Gastrocnemius medialis (tissue), 4 donors: ENCODE data around the gene TTC24.

ENCODE experiments used
- CTCF ChIP-seq, 5 experiments: fragments of 450-650 bp in 3 of 5; fragments of 200-600 bp in 2 of 5; sonication (generic) in 2 of 5; IDR thresholded peaks in 4 of 5; conservative IDR thresholded peaks in 1 of 5; 1 replicate in 4 of 5; 2 replicates in 1 of 5; pipeline ENCODE4 v1.5.1; 2016 to 2019; ENCODE audit warnings: antibody characterized with exemption in 5 of 5, mild to moderate bottlenecking in 3 of 5, moderate library complexity in 3 of 5
- POLR2A ChIP-seq, 2 donors: fragments of 450-650 bp; IDR thresholded peaks; one replicate each; pipeline ENCODE4 v1.6.1; 2017; ENCODE audit warnings: antibody characterized with exemption in 2 of 2, mild to moderate bottlenecking in 2 of 2, moderate library complexity in 2 of 2

- TF ChIP-seq CTCF (IDR thresholded peaks at IDR 0.05 in 4 of 5, conservative IDR thresholded peaks at IDR 0.05 in 1 of 5) (no peak), POLR2A (IDR thresholded peaks at IDR 0.05) (no peak)
Observed at GRCh38 chr1:156624814-156625435, 45.4 kb downstream of the TTC24 start.
